LNCaP clone FGC (cell line): ENCODE data around the gene GALNT14.

ENCODE experiments used
- DNase-seq: peaks from one replicate; pipeline ENCODE4 v3.0.0-alpha.2; 2011; ENCODE audit warnings: low read depth
- H3K4me3 ChIP-seq: 2 replicates; pipeline ENCODE4 v1.5.1; 2011; ENCODE audit warnings: mild to moderate bottlenecking, low read depth, low read length, control low read depth
- TF ChIP-seq, protein P1 (sequence below): IDR thresholded peaks from 2 replicates; pipeline ENCODE4 v1.5.1; 2012; ENCODE audit warnings: mild to moderate bottlenecking; ENCODE audit not compliant: control insufficient read depth, insufficient read depth; ENCODE audit errors: extremely low read depth

GALNT14 gene

DNA sequence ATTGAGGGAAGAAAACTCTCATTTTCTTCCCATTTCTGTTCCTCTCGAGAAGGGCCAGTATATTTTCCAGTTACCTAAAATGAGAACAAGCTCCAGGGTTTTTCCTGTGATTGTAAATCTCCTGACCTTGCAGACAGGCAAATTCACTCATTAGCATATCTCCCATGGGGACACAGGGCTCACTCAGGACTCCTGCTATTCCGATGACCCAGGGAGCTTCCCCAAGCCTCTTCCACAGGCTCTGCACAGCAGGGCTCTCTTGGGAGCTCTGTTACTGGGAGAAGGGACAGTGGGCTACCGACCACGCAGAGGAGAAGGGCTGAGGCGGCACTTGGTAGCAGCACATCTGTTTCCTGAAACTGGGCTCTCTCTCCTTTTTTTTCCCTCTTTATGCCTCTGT lies 195.8 kb downstream of the GALNT14 start:
- DNase-seq, result no peak
- no peak overlapping the region for H3K4me3 ChIP-seq
- TF ChIP-seq, protein P1, sequence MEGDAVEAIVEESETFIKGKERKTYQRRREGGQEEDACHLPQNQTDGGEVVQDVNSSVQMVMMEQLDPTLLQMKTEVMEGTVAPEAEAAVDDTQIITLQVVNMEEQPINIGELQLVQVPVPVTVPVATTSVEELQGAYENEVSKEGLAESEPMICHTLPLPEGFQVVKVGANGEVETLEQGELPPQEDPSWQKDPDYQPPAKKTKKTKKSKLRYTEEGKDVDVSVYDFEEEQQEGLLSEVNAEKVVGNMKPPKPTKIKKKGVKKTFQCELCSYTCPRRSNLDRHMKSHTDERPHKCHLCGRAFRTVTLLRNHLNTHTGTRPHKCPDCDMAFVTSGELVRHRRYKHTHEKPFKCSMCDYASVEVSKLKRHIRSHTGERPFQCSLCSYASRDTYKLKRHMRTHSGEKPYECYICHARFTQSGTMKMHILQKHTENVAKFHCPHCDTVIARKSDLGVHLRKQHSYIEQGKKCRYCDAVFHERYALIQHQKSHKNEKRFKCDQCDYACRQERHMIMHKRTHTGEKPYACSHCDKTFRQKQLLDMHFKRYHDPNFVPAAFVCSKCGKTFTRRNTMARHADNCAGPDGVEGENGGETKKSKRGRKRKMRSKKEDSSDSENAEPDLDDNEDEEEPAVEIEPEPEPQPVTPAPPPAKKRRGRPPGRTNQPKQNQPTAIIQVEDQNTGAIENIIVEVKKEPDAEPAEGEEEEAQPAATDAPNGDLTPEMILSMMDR, result no peak

DNA sequence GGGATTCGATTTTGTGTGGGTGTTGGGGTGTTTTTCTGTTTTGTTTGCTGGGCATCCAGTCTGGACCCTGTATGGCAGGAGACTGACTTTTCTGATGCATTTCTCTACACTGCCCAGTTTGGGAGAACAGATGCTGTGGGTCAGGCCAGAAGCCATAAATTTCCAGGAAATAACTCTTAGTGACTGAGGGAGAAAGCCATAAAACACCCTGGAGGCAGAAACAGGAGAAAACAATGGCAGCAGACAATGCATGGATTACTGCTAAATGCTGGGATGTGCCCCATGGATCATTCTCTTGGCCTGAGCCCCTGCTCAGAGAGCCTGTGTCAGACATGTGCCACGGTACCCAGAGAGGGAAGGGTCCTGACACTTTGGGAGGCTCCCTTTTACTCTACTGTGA lies 197.4 kb downstream of the GALNT14 start:
- TF ChIP-seq, protein P1, result no peak
- DNase-seq, result no peak
- H3K4me3 ChIP-seq, result no peak overlapping the region

DNA sequence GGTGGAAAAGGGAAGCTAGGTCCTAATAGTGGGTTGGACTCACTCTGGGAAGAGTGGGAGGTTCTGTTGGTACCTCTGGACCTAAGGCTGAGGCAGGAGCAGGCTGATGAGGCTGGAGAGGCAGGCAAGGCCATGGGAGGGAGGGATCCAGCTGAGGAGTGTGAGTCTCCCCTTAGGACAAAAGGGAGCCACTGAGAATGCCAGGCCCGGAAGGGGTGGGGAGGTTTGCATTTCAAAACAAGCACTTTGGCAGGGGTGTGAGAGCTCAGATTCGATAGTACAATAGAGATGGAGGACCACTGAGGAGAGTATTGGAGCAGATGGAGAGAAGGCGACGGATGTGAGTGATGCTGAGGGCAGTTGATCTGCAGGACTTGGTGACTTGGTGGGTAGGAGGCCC lies 198.9 kb downstream of the GALNT14 start:
- no peak for DNase-seq
- H3K4me3 ChIP-seq, result no peak overlapping the region
- TF ChIP-seq, protein P1, result no peak

DNA sequence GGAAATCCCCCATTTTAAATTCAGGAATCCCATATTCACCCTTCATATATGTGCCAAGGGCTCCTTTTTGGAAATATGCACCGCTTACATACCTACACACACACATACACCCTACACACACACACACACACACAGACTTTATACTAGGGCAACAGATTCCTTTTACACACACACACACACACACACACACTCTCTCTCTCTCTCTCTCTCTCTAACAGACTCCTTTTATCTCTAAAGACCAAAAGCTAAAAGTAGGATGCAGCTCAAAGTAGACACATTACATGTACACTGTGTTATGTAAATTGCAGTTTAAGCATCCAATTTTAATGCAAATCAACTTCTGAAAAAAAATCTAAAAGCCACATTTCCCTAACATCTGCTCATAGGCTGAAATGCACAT lies 200.0 kb downstream of the GALNT14 start:
- no peak for DNase-seq
- no peak overlapping the region for H3K4me3 ChIP-seq
- TF ChIP-seq, protein P1, result no peak

DNA sequence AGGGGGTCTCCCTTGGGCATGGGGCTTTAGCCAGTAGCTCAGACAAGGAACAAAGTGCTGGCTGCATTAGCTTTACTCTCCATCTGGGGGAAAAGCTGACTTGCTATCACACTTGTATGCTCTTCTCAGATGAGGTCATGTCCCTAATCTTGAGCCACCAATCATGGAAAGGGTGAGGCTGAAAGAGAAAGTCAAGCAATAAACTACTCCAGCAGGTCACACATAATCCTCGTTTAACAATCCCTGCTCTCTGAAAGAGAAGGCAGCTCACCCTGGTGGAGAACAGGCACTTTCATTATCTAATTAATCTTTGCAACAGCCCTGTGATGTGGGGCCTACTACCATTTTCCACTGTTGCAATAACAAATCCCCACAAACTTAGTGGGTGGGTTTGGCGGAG lies 201.3 kb downstream of the GALNT14 start:
- H3K4me3 ChIP-seq, result no peak overlapping the region
- TF ChIP-seq, protein P1, result no peak
- DNase-seq, result no peak

DNA sequence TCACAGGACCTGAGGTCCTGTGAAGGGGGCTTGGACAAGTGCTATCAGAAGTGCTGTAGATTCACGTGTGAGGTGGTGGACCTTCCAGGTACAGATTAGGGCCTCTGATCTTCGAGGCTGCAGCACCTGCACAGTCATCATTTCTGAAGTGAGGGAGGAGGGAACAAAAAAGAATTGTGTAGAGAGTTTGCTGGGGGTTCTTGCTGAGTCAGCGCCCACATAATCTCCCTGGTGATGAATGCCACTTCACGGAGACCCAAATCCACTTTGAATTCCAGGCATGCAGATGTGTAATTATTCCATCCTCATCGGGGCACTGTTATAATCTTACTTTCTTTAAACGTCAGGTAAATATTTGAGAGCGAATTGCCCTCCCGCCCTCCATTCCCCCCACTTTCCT lies 202.4 kb downstream of the GALNT14 start:
- H3K4me3 ChIP-seq, result no peak overlapping the region
- TF ChIP-seq, protein P1, result no peak
- no peak for DNase-seq

DNA sequence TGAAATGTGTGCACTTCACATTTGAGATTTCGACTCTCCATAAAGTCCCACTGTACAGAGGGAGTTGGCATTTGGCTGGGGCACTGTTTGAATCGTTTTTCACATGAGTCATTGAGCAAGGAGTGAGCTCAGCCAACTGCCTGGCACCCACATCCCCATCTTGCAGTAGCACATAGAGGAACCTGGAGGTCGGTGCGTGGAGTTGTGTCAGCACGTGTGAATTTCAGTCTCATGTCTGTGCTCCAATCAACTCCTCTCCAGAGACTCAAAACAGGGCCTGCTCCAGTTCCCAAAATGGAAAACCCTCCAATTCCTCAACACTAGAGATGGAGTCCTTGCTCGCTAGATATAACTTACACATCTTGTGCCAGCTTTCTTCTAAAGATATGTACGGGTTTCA lies 204.2 kb downstream of the GALNT14 start:
- TF ChIP-seq, protein P1, result no peak

More for the DNA sequence above, 204.2 kb downstream of the GALNT14 start:
- no peak for DNase-seq
- no peak overlapping the region for H3K4me3 ChIP-seq
